Sigmoid colon (tissue), 4 donors: Measurements from ENCODE around the gene FOXP3.

Source experiments
- CTCF ChIP-seq, 4 experiments: fragments of 450-650 bp in 3 of 4; fragments of 200-600 bp in 1 of 4; IDR thresholded peaks; one replicate each; pipeline ENCODE4 v1.5.1; 2016 to 2019; ENCODE audit warnings: antibody characterized with exemption in 4 of 4, mild to moderate bottlenecking in 3 of 4, moderate library complexity in 2 of 4
- POLR2AphosphoS5 ChIP-seq, 4 donors: sonication (generic); formaldehyde crosslinking; IDR thresholded peaks; one replicate each; pipeline ENCODE4 v1.6.1; 2017; ENCODE audit warnings: antibody characterized with exemption in 4 of 4

- TF ChIP-seq CTCF (IDR thresholded peaks at IDR 0.05) (no peak), POLR2AphosphoS5 (IDR thresholded peaks at IDR 0.05) (no peak)
Measured at GRCh38 chrX:49264460-49264859, at the start of gene FOXP3.
